ENCODE measurements around the gene LDLRAD4.

The LDLRAD4 gene

GRCh38 chr18:13265008-13265910 lies 46.7 kb downstream of the LDLRAD4 start:
- DNase-seq (ENCODE audit: low read depth in 3 of 3), result no peak

DNA sequence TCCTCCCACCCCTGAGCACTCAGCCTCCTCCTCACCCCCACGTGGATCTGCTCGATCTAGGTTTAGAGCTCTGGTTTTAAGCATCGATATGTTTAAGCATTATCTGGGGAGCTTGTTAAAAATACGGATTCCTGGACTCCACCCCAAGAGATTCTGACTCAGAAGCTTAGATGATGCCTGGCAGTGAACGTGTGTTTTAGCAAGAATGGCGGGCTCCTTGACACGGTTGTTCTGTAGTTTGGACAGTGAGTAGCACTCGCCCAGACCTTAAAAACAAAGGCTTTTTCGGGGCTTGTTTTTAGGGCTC lies 47.3 kb downstream of the LDLRAD4 start:
- no peak for DNase-seq (ENCODE audit: low read depth in 3 of 3)

DNA sequence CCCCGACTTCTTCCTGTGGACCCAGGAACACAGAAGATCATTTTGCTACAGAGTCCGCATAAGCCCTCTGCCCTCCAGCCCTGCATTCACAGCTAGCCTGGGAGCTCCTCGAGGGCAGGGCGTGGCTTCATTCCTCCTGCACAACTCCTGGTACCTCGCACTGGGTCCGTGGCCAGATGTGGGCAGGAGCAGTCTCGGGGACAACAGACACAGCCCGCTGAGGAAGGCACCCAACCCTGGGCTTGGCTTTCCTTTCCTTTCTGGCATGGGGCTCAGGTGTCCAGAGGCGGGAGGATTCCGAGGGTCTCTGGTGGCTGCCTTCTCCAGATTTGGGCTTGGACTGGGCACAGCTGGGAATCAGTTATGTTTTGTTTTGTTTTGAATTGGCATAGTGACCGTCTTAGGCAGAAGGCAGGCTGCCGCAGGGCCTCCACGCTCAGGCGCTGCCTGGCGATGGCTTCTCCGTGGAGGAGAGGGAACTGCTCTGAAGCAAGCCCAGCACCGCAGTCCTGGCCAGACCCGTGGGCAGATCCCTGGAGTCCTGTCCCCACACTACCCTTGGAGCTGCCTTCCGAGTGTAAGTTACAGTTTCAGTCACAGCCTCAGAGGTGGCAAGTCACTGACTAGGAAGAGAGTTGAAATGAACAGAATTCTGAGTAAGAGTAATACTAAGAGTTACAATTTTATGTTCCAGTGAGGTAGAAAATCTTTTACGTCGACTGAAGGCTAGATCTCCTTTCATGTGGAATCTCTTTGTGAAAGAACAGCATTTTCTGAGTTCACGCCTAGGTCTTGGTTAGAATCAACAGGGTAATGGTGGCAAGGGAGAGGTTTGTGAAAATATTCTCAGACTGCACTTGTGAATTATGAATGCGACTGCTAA lies 47.9 kb downstream of the LDLRAD4 start:
- DNase-seq (ENCODE audit: low read depth in 3 of 3), result no peak

DNA sequence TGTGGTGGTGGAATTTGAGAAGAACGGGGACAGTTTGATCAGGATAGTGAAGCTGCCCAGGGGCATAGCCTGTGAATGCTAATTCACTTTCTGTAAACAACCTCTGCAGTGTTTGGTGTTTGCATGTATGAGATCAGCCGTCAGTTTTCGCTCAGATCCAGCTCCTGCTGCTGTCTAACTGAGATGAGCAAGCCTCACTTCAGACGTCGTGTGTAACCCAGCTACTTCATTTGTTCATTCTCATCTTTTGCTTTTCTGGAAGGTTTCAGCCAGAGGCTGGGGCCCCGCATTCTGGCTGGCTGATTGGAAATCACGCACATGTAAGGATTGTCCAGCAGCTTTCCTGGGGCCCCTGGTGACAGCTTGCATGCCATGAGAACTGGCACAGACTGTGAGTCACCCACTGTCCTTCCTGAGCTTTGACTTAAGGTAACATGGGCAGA lies 48.9 kb downstream of the LDLRAD4 start:
- no peak for DNase-seq (ENCODE audit: low read depth in 3 of 3)

DNA sequence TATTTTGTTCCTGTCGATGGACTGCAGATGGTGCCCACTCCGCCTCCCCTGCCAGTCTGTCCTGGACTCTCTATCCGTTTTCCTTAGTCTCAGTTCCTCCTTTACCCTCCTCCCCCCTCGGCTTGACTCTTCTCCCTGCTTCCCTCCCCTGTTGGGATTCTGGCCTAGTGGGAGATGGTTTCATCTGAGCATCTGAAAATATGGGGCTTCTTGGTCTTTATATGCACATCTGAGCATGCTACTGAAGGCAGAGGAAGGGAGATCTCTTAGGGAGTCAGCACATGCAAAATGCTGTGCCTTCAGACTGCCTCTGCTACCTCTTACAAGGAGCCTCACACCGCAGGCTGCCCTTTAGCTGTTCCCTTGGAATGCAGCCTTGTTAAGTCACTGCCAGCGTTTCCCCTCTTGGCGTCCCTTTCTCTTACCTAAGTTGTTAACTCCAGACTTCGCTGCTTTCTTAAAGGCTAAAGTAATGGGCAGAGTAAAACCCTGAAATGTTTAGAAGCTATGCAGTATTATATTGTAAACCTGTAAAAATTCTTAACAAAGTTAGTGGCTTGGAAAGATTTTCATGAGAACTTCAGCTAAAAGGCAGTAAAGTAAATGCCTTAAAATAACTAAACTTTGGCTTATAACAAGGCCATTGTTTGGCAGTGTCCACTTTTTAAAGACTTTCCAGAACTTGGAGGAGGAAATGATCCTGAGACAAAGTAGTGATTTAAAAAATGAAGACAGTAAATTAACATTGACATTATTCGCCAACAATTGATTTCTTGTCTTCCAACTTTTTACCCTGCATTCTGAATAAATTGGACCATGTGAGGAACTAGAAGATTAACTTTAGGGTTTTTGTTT lies 49.8 kb downstream of the LDLRAD4 start:
- DNase-seq (ENCODE audit: low read depth in 3 of 3), result no peak

DNA sequence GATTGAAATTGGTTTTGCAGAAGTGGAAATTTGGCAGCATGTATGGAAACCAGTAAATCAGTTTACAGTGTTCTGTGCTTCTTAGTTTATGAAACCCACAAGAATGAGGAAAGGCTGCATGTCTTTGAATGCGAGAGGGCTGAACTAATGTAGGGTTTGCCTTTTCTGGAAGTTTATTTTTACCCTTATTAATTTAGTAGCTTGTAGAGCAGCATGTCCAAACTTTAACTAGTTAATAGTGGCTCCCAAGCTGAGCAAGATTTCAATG lies 50.4 kb downstream of the LDLRAD4 start:
- DNase-seq (ENCODE audit: low read depth in 3 of 3), result no peak

- no peak for DNase-seq (ENCODE audit: low read depth in 3 of 3)
Measured at GRCh38 chr18:13269521-13270011, 51.0 kb downstream of the LDLRAD4 start.

DNA sequence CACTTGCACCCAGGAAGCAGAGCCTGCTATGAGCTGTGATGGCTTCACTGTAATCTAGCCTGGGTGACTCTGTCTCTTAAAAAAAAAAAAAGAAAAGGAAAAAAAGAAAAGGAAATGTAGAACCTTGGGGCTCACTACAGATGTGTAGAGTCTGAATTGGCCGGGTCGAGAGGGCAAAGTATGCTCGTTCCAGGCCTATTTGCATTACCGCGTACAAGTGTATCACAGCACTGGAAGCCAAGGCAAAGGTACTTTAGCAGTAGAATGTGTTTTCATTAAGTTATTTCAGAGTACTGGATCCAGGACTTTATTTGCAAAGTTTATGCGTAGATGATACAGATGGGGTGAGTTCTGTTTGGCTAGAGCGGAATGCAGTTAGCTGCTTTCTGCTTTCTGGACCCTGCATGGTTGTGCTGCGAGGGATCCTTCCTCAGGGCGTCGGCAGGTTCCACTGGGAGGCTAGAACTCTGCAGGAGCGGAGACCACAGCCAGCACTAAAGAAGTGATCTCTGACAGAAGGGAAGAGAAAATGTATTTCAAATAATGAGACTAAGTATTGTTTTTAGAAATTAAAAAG lies 51.8 kb downstream of the LDLRAD4 start:
- no peak for DNase-seq (ENCODE audit: low read depth in 3 of 3)

DNA sequence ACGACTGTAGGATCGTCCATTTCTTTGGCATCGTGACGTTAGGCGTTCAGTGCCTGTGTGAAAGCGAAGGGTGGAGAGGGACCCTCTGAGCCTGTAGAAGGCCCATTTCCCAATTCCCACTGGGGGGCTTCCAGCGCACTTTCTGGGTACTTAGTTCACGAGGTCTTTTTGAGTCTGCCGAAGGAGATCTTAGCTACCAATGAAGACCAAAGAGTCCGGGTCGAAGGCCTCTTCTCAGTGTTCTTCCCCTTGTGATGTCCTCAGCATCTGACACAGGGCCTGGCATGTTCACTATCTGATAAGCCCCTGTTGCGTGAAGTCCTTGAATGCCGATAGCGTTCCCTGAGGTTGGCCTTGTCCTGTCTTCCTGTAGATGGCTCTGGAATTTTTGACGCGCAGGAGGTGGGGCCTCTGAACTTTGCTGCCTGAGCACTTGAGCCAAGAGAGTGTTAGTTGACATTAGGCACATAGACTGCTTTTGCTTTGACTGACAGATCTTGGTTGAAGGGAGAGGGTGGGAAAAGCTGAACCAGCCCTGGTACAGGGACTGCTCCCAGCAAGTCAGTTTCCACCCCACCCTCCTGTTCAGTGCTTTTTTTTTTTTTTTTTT lies 52.8 kb downstream of the LDLRAD4 start:
- no peak for DNase-seq (ENCODE audit: low read depth in 3 of 3)

- no peak for DNase-seq (ENCODE audit: low read depth in 3 of 3)
Measured at GRCh38 chr18:13272416-13272815, 53.9 kb downstream of the LDLRAD4 start.

DNA sequence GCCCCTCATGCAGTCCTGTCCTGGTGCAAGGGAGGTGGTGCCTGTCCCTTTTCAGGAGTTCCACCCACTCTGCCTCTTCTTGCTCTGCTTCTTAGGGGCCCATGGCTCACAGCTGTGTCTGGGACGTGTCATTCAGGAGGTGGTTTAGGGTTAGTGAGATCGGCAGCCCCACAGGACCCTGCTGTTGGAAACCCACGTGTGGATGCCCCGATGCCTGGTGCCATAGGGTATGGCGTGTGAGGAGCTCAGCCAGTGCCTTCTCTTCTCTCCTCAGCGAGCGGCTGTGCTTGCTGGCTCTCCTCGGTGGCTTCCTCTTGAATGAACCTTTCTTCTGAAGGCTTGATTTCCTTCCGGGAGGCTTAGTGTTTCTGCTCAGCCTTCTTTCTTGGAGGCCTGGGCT lies 55.2 kb downstream of the LDLRAD4 start:
- no peak for DNase-seq (ENCODE audit: low read depth in 3 of 3)

- DNase-seq (ENCODE audit: low read depth in 3 of 3), result no peak
Measured at GRCh38 chr18:13275075-13275474, 56.5 kb downstream of the LDLRAD4 start.

DNA sequence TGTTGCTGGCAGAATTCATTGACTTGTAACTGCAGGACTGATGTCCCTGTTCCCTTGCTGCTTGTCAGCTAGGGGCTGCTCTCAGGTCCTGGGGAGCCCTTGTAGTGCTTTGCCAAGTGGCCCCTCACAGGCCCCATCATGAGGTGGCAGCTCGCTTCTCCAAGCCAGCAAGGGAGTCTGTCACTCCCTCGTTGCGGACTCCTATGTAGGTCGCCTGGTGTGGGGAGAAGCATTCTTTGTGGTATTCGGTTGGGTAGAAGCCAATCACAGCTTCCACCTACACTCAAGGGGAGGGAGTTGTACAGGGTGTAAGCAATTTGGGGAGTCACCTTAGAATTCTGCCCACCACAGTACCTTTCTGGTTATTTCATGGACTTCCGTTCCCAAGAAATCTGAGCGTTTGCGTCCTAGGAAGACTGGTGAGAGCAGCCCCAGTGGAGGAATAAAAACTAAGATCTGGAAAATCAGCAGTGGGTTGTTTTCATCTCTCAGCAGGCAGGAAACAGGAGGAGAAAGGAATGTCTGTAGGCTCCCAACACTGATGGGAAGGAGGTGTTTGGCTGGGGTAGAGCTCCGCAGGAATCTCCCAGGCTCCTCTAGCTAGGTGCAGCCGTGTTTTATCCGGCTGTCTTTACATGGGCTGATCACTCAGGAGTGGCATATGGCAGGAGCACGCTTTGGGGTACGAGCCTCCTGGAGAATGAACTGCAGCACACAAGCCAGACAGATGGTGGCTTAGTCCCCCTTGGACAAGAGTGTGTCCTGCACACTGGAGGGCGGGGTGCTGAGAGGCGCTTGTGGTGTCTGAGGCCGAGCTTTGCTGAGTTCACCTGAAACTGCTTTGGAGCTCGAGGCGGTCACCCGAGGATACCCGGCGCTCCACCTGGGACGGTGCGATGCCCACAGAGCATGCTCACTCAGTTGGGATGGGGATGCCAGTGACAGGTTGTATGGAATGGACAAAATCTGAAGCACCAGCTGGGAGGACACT lies 58.3 kb downstream of the LDLRAD4 start:
- DNase-seq (ENCODE audit: low read depth in 3 of 3), result no peak

- DNase-seq (ENCODE audit: low read depth in 3 of 3), result no peak
Measured at GRCh38 chr18:13278062-13278630, 59.6 kb downstream of the LDLRAD4 start.

DNA sequence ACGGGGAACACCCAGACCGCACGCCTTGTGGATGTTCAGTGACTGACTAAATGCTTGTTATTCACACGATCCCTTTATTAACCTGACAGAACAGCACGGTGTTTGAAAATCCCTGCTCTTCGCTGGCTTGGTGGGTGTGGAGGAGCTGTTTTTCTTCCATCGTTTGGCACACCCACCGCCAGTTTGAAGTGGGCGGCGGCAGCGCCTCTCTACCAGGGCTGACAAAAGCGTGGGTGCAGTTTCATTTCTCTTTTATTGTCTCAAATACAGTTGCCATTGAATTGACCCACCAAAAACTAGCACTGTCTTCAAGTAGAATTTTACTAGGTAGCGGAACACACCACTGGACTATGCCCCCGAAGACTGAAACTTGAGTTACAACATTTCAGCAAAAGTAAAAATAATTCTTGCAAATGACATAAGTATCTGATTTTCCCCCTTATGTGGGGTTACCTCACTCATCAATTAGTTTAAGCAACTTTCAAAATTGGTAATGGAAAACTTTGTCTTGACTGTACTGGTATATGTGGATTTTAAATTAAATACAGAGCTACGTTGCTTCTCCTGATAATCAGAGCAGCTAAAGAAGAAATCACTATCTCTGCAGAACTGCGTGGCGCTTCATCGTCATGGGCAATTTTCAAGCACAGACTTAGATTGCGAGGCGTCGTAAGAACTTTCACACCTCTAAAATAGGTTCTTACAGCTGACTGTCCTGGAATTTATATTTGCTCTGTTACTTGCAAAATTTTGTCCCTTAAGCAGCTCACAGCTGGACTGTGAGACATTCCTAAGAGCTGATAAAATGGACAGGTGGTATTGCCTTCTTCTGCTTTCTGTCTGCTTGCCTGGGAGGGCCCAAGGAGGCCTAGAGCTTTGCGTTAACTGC lies 60.9 kb downstream of the LDLRAD4 start:
- DNase-seq (ENCODE audit: low read depth in 3 of 3), result peak in 1 of 3 experiments; percentile 44

- no peak for DNase-seq (ENCODE audit: low read depth in 3 of 3)
Measured at GRCh38 chr18:13280070-13280795, 61.7 kb downstream of the LDLRAD4 start.

DNA sequence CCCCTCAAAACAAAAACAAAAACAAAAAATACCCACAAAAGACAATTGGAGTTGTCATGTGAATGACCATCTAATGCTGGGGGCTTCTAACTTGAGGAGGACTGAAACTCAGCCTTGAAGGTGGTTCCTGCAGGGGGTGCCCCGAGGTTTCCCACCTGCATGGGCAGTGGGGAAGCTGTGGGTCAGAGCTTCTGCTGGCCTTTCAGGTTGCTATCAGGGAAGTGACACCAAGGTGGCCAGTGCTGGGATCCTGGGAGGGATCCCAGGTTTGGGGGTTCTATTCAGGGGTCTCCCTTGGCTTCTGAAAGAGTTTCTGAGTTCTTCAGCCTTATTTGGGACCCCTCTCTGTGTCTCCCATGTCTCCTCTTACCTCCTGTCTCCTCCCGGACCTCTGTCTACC lies 62.8 kb downstream of the LDLRAD4 start:
- DNase-seq (ENCODE audit: low read depth in 3 of 3), result no peak

DNA sequence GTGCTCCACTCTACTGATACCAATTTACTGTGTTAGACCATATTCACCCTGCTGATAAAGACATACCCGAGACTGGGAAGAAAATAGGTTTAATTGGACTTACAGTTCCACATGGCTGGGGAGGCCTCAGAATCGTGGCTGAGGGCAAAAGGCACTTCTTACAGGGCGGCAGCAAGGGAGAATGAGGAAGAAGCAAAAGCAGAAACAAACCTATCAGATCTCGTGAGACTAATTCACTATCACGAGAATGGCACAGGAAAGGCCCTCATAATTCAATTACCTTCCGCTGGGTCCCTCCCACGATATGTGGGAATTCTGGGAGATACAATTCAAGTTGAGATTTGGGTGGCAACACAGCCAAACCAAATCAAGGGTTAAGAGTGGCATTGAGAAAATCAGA lies 65.2 kb downstream of the LDLRAD4 start:
- no peak for DNase-seq (ENCODE audit: low read depth in 3 of 3)
